Fibroblast of lung (primary cell): ENCODE results near the gene INSYN1. TPM values are rescaled to one million over a fixed set of nuclear protein-coding genes. Genes with fewer than 3 reads are reported as not detected.

Experiments
- DNase-seq, 2 donors: peaks; one replicate each; pipeline versions ENCODE4 v3.0.0 to v3.0.0-alpha.2; 2010; ENCODE audit warnings: low read depth in 2 of 2
- H2AFZ ChIP-seq: 2 replicates; pipeline ENCODE4 v1.5.1; 2012; ENCODE audit warnings: low read length, control low read depth, inconsistent platforms
- H3K27ac ChIP-seq: 2 replicates; pipeline ENCODE4 v1.5.1; 2011; ENCODE audit warnings: low read length, control low read depth; ENCODE audit not compliant: insufficient read depth
- H3K27me3 ChIP-seq: 2 replicates; pipeline ENCODE4 v1.5.1; 2011; ENCODE audit warnings: mild to moderate bottlenecking, low read length; ENCODE audit not compliant: control insufficient read depth, insufficient read depth
- H3K36me3 ChIP-seq: 2 replicates; pipeline ENCODE4 v1.5.1; 2011; ENCODE audit warnings: low read length; ENCODE audit not compliant: control insufficient read depth, insufficient read depth
- H3K4me1 ChIP-seq: 2 replicates; pipeline ENCODE4 v1.5.1; 2011; ENCODE audit warnings: low read length; ENCODE audit not compliant: control insufficient read depth, insufficient read depth; ENCODE audit errors: extremely low read depth
- H3K4me2 ChIP-seq: 2 replicates; pipeline ENCODE4 v1.5.1; 2011; ENCODE audit warnings: low read length, control low read depth; ENCODE audit not compliant: insufficient read depth; ENCODE audit errors: extremely low read depth
- H3K4me3 ChIP-seq, 4 experiments: fragments of 200-600 bp in 1 of 4; sonication (generic) in 1 of 4; replicated peaks in 1 of 4; 2 replicates each; pipeline ENCODE4 v1.5.1; 2011 to 2016; ENCODE audit warnings: low read length in 4 of 4, low read depth in 3 of 4, mild to moderate bottlenecking in 3 of 4, control low read depth in 2 of 4, inconsistent platforms in 1 of 4, mixed read lengths in 1 of 4; ENCODE audit not compliant: insufficient read depth in 1 of 4; ENCODE audit errors: control extremely low read depth in 1 of 4
- H3K79me2 ChIP-seq: 2 replicates; pipeline ENCODE4 v1.5.1; 2012; ENCODE audit warnings: mild to moderate bottlenecking, low read length, inconsistent platforms; ENCODE audit not compliant: control insufficient read depth, insufficient read depth
- H3K9ac ChIP-seq: 2 replicates; pipeline ENCODE4 v1.5.1; 2011; ENCODE audit warnings: mild to moderate bottlenecking, low read length, control low read depth; ENCODE audit not compliant: insufficient read depth
- H3K9me3 ChIP-seq: 2 replicates; pipeline ENCODE4 v1.5.1; 2012; ENCODE audit warnings: low read depth, low read length; ENCODE audit not compliant: control insufficient read depth, insufficient read depth
- H4K20me1 ChIP-seq: 2 replicates; pipeline ENCODE4 v1.5.1; 2011; ENCODE audit warnings: low read length; ENCODE audit not compliant: control insufficient read depth, insufficient read depth; ENCODE audit errors: extremely low read depth
- CTCF ChIP-seq, 2 donors: IDR thresholded peaks in 1 of 2; conservative IDR thresholded peaks in 1 of 2; 1 replicate in 1 of 2; 2 replicates in 1 of 2; pipeline ENCODE4 v1.5.1; 2011 to 2012; ENCODE audit warnings: low read length in 2 of 2, control low read depth in 1 of 2, inconsistent platforms in 1 of 2, low read depth in 1 of 2, mild to moderate bottlenecking in 1 of 2
- EZH2 ChIP-seq: IDR thresholded peaks from 2 replicates; pipeline ENCODE4 v1.5.1; 2012; ENCODE audit warnings: low read length, control low read depth, mild to moderate bottlenecking; ENCODE audit errors: missing control alignments
- polyA plus RNA-seq, 2 donors: library from polyadenylated mRNA; depleted of rRNA in 1 of 2; stranded (reverse) in 1 of 2; unstranded in 1 of 2; fragments of >200 nt; gene quantifications; 2 replicates each; pipeline ENCODE4 v1.2.1, GENCODE V29; 2011 to 2012; ENCODE audit warnings: missing spikeins in 1 of 2
- total RNA-seq: library from RNA; depleted of rRNA; stranded (reverse); fragments of >200 nt; gene quantifications from 2 replicates; pipeline ENCODE4 v1.2.1, GENCODE V29; 2014

Gene INSYN1
- total and polyA plus RNA-seq, 2 donors (not counting 1 experiment from before 2014, with no cell fraction given): 0.51 to 1.2 TPM

DNA sequence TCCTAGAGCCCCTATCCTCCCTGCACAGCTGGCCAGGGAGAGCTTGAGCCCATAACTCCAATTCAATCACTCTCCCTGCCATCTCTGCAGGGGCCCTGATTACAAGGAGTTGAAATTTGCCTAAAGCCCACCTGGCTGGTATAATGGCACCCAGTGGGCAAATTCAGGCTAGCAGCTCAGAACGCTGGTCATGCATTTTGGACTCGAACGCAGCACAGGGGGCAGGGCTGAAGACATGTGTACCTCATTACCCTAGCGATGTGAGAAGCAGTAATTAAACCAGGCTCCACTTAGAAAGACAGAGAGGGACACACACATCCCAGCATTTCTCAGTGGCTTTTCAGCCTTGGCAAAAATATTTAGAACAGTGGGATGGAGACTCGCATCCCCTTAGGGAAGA, 3.2 kb downstream of the INSYN1 start:
- H3K27me3 ChIP-seq: peaks cover 24% of the 10 kb centered on the region
- DNase-seq: no peak
- no peak overlapping the region for H3K4me3 ChIP-seq

DNA sequence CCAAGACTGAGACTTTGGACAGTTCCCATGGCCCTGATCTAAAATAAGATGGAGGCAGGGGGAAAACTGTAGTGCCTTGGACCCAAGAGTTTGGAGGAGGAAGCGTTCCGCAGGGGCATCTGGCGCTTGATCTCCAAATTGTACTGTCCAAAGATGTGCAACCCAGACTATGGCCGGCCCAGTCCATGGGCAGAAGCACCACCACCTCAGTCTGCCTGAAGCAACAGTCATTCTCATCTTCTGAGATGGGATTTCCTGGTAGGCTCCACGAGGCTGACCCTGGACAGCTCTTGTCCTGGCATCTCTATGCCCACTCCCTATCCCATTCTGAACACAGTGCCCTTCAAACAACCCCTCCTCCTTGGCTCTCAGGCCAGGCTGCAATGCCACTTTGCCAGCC, 3.6 kb downstream of the INSYN1 start:
- Histone ChIP-seq H3K9me3 (no peaks in the 10 kb centered on the region), H3K4me1 (no peaks in the 10 kb centered on the region), H4K20me1 (no peaks in the 10 kb centered on the region), H3K9ac (no peak overlapping the region), H3K4me2 (no peak overlapping the region), H2AFZ (no peak overlapping the region), H3K79me2 (no peaks in the 10 kb centered on the region), H3K36me3 (no peaks in the 10 kb centered on the region), H3K27ac (no peak overlapping the region), H3K27me3 (peaks cover 24% of the 10 kb centered on the region), H3K4me3 (no peak overlapping the region)
- TF ChIP-seq CTCF (conservative IDR thresholded peaks at IDR 0.05 in 1 of 2, IDR thresholded peaks at IDR 0.05 in 1 of 2; ENCODE audit: low read depth in 1 of 2, low read length in 2 of 2): no peak
- TF ChIP-seq EZH2: no peak
- no peak for DNase-seq

More for the DNA sequence above, 3.2 kb downstream of the INSYN1 start:
- no peak overlapping the region for H3K9ac ChIP-seq
- no peaks in the 10 kb centered on the region for H3K79me2 ChIP-seq
- H2AFZ ChIP-seq: no peak overlapping the region
- H3K4me1 ChIP-seq: no peaks in the 10 kb centered on the region
- H4K20me1 ChIP-seq: no peaks in the 10 kb centered on the region
- TF ChIP-seq EZH2 (no peak), CTCF (conservative IDR thresholded peaks at IDR 0.05 in 1 of 2, IDR thresholded peaks at IDR 0.05 in 1 of 2; ENCODE audit: low read depth in 1 of 2, low read length in 2 of 2) (no peak)
- no peak overlapping the region for H3K27ac ChIP-seq
- no peaks in the 10 kb centered on the region for H3K36me3 ChIP-seq
- no peak overlapping the region for H3K4me2 ChIP-seq
- H3K9me3 ChIP-seq: no peaks in the 10 kb centered on the region

DNA sequence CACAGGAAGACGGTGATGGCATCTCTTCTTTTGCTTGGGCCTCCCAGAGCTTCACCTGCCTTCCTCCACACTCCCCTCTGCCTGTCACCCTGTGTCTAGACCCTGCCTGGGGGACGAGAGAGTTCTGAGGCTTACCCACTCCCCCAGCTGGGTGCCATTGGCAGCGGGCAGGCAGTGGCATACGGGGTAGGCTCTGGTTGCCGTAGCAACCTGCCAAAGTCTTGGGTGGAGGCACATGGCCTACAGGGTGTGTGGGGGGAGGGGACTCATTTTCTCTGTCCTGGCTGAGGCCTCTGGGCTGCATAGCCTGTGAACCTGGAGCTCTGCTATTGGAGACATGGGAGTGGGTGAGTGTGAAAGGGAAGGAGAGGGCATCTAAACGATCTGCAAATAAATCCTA, 4.4 kb downstream of the INSYN1 start:
- Histone ChIP-seq H3K9ac (no peak overlapping the region), H3K27me3 (peaks cover 21% of the 10 kb centered on the region), H3K9me3 (no peaks in the 10 kb centered on the region), H3K36me3 (no peaks in the 10 kb centered on the region), H4K20me1 (no peaks in the 10 kb centered on the region), H3K4me2 (no peak overlapping the region), H3K4me3 (no peak overlapping the region), H2AFZ (no peak overlapping the region), H3K27ac (no peak overlapping the region), H3K4me1 (no peaks in the 10 kb centered on the region), H3K79me2 (no peaks in the 10 kb centered on the region)
- TF ChIP-seq CTCF (conservative IDR thresholded peaks at IDR 0.05 in 1 of 2, IDR thresholded peaks at IDR 0.05 in 1 of 2; ENCODE audit: low read depth in 1 of 2, low read length in 2 of 2) (no peak), EZH2 (no peak)
- DNase-seq: no peak
